ENCODE results near the gene PDE1A.

Gene PDE1A

DNA sequence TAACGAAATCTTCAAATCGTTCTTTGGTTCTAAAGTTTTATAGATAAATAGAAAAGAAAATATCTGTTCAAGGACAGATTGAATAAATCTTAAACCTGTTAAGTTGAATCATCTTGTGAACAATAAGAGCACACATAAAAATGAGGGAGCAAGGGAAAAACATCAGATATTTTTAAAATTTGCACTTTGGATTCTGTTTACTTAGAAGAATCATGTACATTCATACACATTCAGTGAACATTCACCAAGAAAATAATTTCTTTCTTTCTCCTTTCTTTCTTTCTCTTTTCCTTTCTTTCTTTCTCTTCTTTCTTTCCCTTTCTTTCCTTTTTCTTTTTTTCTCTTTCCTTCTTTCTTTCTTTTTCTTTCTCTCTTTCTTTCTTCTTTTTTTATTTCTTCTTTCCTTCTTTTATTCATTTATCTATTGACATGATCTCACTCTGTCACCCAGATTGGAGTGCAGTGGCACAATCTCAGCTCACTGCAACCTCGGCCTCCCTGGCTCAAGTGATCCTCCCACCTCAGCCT is 164.9 kb downstream of the PDE1A start:
- no peak for DNase-seq

- DNase-seq, result no peak
These were observed 167.1 kb downstream of the PDE1A start for GRCh38 chr2:182259629-182260150.

DNA sequence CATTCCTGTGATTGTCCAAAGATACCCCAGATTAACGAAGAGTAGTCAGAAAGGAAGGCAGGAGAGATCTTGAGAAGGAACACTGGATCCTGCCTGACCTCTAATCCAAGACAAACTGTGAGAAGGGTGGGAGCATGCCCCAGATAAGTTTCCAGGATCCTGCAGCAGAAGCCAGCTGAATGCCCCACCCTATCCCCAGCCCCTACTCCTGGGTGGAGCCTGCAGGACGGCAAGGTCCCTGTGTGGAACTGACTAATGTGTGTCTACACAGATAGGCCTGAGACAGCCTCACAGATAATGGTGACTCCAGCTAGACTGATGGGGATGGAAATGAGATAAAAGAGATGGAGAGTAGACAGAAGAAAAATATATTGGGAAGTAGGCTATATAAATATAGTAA is 174.3 kb downstream of the PDE1A start:
- no peak for DNase-seq

DNA sequence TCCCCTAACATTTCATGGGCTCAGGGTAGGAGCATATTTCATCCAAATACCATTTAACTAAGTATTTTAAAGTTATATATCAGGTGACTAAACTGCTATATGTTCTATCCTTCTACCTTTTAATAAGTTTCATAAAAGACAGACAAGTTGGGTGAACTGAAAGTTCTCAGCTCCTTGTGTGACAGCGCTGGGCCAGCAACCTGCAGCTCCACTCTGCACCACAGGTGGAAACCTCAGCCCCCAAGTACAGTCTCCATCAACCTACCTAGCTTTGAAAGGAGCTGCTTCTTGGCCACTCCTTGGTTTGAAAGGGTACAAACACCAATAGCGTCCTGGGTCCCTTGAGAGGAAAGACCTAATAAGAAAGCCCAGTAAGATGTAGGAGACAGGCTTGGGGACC is 177.9 kb downstream of the PDE1A start:
- DNase-seq, result no peak

GRCh38 chr2:182248362-182248761 is 178.5 kb downstream of the PDE1A start:
- no peak for DNase-seq

GRCh38 chr2:182247831-182248230 is 179.0 kb downstream of the PDE1A start:
- no peak for DNase-seq

- no peak for DNase-seq
These were observed 180.9 kb downstream of the PDE1A start for GRCh38 chr2:182245963-182246362.

- DNase-seq, result no peak
These were observed 184.2 kb downstream of the PDE1A start for GRCh38 chr2:182242609-182243008.

DNA sequence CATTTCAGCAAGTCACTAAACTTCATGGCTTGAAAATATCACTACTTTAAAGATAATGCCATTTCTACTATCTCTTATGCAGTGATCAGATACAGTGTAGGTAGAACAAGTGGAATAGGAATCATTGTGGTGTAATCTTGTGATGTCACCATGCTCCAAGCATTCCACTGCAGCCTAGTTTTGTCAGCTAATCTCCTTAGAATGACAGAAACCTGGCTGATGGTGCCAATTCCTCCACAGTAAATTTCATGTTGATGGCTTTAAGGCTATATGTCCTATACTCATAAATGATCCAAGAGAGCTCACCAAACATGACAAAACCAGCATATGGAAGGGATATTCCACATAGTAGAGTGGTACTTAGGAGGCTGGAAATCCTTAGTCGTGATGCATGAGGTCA is 184.9 kb downstream of the PDE1A start:
- no peak for DNase-seq

DNA sequence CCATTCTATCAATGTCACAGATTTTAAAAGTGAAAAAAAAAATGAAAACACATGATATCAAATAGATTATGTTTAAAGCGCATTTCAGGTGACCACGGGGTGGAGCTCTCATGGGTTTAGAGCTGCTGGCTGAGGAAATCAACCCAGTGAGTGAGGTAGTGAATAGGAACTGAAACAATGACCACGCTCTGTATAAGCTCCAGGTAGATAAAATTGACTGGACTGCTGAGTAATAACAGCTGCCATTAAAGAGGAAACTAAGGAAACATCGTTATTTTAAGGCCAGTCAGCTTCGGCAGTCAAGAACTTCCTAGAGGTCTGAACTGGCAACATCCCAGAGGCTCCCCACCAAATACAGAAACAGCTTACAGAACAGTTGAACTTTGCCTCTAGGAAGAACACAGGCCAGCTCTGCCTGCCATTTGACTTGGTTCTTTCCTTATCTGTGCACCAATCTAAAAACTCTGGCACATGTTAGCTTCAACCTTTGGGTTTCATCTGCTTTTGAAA is 185.9 kb downstream of the PDE1A start:
- DNase-seq, result peak; percentile 19 to 25

GRCh38 chr2:182230561-182230960 is 196.3 kb downstream of the PDE1A start:
- DNase-seq, result no peak

GRCh38 chr2:182229297-182229696 is 197.5 kb downstream of the PDE1A start:
- DNase-seq, result no peak

- DNase-seq, result no peak
These were observed 198.1 kb downstream of the PDE1A start for GRCh38 chr2:182228741-182229140.

DNA sequence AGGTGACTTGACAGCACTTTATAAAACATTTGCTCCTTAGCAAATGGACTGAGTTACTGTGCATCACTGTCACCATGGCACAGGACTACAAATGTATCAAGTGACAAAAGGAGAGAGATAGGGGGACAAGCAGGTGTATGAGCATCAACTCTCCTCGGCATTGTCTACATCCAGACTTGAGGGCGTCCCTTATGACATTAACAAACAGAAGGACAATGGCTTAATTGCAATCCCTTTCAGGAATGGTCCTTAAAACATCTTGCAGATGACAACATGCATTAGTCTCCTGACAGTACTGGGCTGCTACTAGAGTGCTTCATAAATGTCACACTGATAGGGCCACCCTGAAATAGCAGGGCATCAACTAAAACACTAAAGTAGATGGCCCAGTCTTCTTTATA is 198.8 kb downstream of the PDE1A start:
- DNase-seq, result peak in 1 of 2 experiments; percentile 39

GRCh38 chr2:182226807-182227206 is 200.0 kb downstream of the PDE1A start:
- DNase-seq, result no peak

- DNase-seq, result no peak
These were observed 202.2 kb downstream of the PDE1A start for GRCh38 chr2:182224669-182225068.

DNA sequence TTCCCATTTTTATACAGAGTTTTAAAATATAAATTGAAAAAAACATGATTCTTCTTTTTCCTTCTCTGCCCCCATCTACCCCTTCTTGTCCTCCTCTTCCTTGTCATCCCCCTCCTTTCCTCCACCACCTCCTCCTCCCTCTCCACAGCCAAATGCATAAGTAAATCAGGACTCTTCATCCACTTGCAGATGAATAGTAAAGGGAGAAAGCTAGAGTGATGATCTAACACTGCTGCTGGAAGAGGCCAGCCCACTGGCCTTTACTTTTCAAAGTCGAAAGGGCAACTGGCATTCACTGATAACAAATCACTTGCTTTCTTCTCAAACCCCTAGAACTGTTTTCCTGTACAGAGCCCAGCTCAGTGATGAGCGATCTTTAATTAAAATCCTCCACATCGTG is 205.8 kb downstream of the PDE1A start:
- DNase-seq, result no peak

DNA sequence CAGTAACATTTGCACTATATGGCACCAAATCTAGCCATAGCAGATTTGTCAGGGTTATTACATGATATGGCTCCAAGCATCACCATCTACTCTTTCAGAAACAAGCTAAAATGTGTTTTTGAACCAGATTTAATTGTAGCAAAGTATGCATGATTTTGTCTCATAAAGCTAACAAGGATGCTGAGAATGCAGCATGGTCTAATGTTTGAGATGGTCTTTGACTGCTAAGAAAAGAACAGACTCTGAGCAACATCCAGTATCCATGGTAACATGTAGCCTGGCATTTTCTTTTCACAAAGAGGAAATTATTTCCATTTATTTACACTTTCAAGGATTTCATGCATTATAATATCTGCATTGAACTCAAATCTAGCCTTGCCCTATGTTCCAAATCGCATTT is 206.5 kb downstream of the PDE1A start:
- DNase-seq, result no peak

GRCh38 chr2:182210669-182211068 is 216.2 kb downstream of the PDE1A start:
- DNase-seq, result no peak

- DNase-seq, result no peak
These were observed 218.4 kb downstream of the PDE1A start for GRCh38 chr2:182208421-182208820.

DNA sequence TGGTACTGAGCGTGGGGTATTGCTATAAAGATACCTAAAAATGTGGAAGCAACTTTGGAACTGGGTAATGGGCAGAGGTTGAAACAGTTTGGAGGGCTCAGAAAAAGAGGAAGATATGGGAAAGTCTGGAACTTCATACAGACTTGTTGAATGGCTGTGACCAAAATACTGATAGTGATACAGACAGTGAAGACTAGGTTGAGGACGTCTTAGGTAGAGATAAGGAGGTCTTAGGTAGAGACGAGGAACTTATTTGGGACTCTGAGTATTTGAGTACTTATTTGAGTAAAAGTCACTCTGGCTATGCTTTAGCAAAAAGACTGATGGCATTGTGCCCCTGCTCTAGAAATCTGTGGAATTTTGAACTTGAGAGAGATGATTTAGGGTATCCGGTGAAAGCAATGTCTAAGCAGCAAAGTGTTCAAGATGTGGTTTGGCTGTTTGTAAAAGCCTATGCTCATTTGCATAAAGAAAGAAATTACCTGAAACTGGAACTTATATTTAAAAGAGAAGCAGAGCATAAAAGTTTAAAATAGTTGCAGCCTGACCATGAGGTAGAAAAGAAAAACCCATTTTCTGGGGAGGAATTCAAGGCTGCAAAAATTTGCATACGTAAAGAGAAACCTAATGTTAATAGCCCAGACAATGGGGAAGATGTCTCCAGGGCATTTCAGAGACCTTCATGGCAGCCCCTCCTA is 219.6 kb downstream of the PDE1A start:
- DNase-seq, result no peak

DNA sequence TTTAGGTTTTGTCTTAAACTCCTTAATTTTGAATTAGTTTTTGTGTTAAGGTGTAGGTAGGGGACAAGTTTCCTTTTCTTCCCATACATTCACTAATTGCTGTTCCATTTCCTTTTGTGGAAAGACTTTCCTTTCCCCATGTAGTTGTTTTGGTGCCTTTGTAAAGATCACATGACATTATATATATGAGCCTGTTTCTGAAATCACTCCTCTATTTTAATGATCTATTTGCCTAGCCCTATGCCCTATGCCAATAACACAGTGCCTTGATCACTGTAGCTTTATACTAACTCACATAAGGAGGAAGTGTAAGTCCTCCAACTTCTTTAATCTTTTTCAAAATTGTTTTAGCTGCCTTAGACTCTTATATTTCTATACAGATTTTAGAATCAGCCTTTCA is 229.3 kb downstream of the PDE1A start:
- no peak for DNase-seq

- DNase-seq, result no peak
These were observed 233.5 kb downstream of the PDE1A start for GRCh38 chr2:182193291-182193690.

DNA sequence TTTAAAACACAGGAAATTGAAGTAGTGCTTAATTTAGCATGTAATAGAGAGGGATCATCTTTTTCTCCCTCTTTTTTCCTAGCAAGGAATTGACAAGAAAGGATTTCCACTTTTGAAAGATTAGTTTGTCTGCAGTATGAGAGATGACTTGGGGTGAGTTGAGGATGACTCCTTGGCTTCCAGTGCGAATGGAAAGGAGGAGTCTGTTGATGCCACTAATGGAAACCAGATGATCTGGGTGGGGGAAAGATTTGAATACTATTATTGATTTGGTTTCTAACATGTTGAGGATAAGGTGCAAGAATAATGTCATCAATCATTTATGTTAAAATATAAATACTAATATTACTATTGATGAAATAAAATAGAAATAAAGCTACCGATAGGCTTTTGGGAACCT is 235.8 kb downstream of the PDE1A start:
- DNase-seq, result no peak

DNA sequence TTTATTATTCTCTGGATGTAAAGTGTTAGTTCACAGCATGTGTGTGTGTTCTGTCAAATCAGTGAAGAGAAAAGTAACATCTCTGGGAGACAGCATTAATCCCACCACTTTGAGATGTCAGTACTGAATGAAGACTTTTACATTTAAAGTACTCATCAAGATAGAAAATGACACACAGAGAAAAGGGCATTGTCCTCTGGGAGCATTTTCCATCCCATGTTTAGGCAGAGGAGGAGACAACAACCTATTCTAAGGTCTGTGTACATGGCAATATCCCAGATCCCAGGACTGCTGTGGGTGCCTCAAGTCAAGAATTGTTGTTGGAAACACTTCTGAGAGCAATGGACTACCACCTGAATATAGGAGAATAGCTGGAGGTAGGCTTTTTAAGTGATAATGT is 239.7 kb downstream of the PDE1A start:
- no peak for DNase-seq
